Superior temporal gyrus (tissue), 1 donor: ENCODE data around the gene COL25A1.

Experiments
- DNase-seq: peaks from one replicate; pipeline ENCODE4 v3.0.0-alpha.2; 2016; ENCODE audit errors: extremely low spot score

Gene COL25A1

DNA sequence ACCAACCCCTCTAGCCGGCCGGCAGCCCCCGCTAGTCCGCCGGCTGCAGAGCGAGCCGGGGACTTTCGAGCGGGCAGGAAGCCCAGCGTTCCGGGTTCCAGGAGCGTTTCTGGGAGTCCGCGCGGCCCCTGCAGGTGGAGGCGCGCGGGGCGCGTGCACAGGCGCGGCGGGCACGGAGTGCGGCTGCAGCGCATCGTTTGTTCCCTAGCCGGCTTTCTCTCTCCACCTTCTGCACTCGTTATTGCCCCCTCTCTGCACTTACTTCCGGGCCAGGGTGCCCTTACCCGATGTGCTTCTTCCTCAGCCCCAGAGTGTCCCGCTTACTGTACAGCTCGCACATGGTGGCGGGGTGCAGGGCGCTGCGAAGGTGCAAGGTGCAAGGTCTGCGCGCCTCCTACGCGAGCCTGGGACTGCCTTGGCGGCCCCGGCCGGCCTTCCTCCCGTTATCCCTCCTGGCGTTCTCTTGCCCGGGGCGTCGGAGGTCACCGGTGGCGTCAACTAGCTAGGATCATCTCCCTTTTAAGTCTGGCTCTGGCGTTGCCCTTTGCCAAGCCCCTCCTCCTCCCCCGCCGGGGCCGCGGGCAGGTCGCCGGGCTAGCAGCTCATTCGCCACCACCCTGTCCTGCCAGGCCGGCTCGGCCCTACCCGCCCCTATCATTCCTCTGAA, 539.8 kb downstream of the COL25A1 start, which contains the start of gene ETNPPL:
ETNPPL (minus strand) TSS at position 495 of the 667 bp plus-strand sequence; CDS start at position 340, 155 bp downstream.
- no peak for DNase-seq
